Osteocyte (in vitro differentiated cells): ENCODE data around the gene TPK1. TPM values are rescaled to one million over a fixed set of nuclear protein-coding genes. Genes with fewer than 3 reads are reported as not detected.
"Not testable (repeated sequence)": the region's sequence is repeated elsewhere in the genome, so short reads cannot be mapped to it uniquely, and the experiment has no call there.

Source experiments
- DNase-seq: peaks from one replicate; pipeline ENCODE4 v3.0.0; 2021; ENCODE audit warnings: mixed read lengths; ENCODE audit not compliant: unreplicated experiment; ENCODE audit errors: extremely low spot score
- H3K27ac Mint-ChIP-seq: one replicate; pipeline ENCODE4 v1.8.0; 2021; ENCODE audit warnings: mild to moderate bottlenecking, mixed read lengths; ENCODE audit not compliant: unreplicated experiment
- H3K27me3 Mint-ChIP-seq: one replicate; pipeline ENCODE4 v1.8.0; 2021; ENCODE audit warnings: mixed read lengths; ENCODE audit not compliant: unreplicated experiment
- H3K36me3 Mint-ChIP-seq: one replicate; pipeline ENCODE4 v1.8.0; 2021; ENCODE audit warnings: mixed read lengths; ENCODE audit not compliant: unreplicated experiment
- H3K4me1 Mint-ChIP-seq: one replicate; pipeline ENCODE4 v1.8.0; 2021; ENCODE audit warnings: mixed read lengths; ENCODE audit not compliant: unreplicated experiment
- H3K4me3 Mint-ChIP-seq: one replicate; pipeline ENCODE4 v1.8.0; 2021; ENCODE audit warnings: mild to moderate bottlenecking, moderate library complexity, mixed read lengths; ENCODE audit not compliant: unreplicated experiment
- H3K9me3 Mint-ChIP-seq: one replicate; pipeline ENCODE4 v1.8.0; 2021; ENCODE audit warnings: mixed read lengths; ENCODE audit not compliant: unreplicated experiment
- total RNA-seq: library from RNA; stranded (reverse); gene quantifications from 2 replicates; pipeline ENCODE4 v1.2.1, GENCODE V29; 2021
- TF ChIP-seq, protein P1 (sequence below): fragments of 200-600 bp; sonication (generic); IDR thresholded peaks from 2 replicates; pipeline ENCODE4 v1.5.0; 2021; ENCODE audit warnings: antibody characterized with exemption, mild to moderate bottlenecking, moderate library complexity

TPK1 gene
- total RNA-seq, 1 donor from 2014 or later, result 5.6 TPM

- no peak for DNase-seq
- H3K27me3 Mint-ChIP-seq, result peaks cover 3% of the 10 kb centered on the region
- H3K4me1 Mint-ChIP-seq, result no peaks in the 10 kb centered on the region
- H3K27ac Mint-ChIP-seq, result no peak overlapping the region
- TF ChIP-seq, protein P1, sequence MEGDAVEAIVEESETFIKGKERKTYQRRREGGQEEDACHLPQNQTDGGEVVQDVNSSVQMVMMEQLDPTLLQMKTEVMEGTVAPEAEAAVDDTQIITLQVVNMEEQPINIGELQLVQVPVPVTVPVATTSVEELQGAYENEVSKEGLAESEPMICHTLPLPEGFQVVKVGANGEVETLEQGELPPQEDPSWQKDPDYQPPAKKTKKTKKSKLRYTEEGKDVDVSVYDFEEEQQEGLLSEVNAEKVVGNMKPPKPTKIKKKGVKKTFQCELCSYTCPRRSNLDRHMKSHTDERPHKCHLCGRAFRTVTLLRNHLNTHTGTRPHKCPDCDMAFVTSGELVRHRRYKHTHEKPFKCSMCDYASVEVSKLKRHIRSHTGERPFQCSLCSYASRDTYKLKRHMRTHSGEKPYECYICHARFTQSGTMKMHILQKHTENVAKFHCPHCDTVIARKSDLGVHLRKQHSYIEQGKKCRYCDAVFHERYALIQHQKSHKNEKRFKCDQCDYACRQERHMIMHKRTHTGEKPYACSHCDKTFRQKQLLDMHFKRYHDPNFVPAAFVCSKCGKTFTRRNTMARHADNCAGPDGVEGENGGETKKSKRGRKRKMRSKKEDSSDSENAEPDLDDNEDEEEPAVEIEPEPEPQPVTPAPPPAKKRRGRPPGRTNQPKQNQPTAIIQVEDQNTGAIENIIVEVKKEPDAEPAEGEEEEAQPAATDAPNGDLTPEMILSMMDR, result no peak
- no peak overlapping the region for H3K4me3 Mint-ChIP-seq
- H3K9me3 Mint-ChIP-seq, result no peaks in the 10 kb centered on the region
- H3K36me3 Mint-ChIP-seq, result no peaks in the 10 kb centered on the region
These were observed 51.4 kb downstream of the TPK1 start for GRCh38 chr7:144784441-144784840.

DNA sequence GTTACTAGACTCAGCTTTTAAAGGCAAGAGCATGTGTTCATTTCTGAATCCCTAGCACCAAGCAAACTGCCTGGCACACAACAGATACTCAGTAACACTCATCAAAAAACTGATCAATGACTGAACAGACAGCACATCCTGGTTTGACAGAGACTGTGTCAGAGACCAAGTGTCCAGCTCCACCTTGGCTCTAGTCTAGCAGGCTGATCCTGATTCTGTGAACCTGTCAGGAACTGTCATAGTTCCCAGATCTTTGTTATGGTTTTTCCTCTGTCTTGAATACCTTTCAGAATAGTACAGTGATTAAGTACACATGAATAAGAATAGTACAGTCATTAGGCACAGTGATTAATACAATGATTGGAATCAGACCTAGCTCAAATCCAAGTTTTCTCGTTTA is 53.0 kb downstream of the TPK1 start:
- H3K36me3 Mint-ChIP-seq, result no peaks in the 10 kb centered on the region
- H3K4me1 Mint-ChIP-seq, result no peaks in the 10 kb centered on the region
- H3K4me3 Mint-ChIP-seq, result no peak overlapping the region
- no peaks in the 10 kb centered on the region for H3K9me3 Mint-ChIP-seq
- peaks cover 3% of the 10 kb centered on the region for H3K27me3 Mint-ChIP-seq
- no peak for DNase-seq
- no peak overlapping the region for H3K27ac Mint-ChIP-seq
- TF ChIP-seq, protein P1, result no peak

DNA sequence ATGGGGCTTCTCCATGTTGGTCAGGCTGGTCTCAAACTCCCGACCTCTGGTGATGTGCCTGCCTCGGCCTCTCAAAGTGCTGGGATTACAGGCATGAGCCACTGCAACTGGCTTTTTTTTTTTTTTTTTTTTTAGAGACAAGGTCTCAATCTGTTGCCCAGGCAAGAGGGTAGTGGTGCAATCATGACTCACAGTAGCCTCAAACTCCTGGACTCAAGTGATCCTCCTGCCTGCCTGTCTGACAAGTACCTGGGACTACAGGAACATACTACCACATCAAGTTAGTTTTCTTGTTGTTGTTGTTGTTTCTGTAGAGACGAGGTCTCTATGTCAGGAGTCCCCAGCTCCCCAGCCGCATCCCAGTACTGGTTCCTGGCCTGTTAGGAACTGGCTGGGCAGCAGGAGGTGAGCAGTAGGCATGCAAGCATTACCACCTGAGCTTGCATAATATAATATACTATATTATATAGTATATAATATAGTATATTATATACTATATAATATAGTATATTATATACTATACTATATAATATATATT is 55.7 kb downstream of the TPK1 start:
- no peaks in the 10 kb centered on the region for H3K36me3 Mint-ChIP-seq
- DNase-seq, result no peak
- H3K27me3 Mint-ChIP-seq, result peaks cover 6% of the 10 kb centered on the region
- TF ChIP-seq, protein P1, result no peak
- H3K27ac Mint-ChIP-seq, result no peak overlapping the region
- H3K9me3 Mint-ChIP-seq, result no peaks in the 10 kb centered on the region
- no peaks in the 10 kb centered on the region for H3K4me1 Mint-ChIP-seq
- no peak overlapping the region for H3K4me3 Mint-ChIP-seq

- H3K36me3 Mint-ChIP-seq, H3K4me1 Mint-ChIP-seq, H3K27me3 Mint-ChIP-seq, H3K4me3 Mint-ChIP-seq, H3K27ac Mint-ChIP-seq, H3K9me3 Mint-ChIP-seq, DNase-seq: not testable (repeated sequence)
These were observed 58.0 kb downstream of the TPK1 start for GRCh38 chr7:144777889-144778288.

DNA sequence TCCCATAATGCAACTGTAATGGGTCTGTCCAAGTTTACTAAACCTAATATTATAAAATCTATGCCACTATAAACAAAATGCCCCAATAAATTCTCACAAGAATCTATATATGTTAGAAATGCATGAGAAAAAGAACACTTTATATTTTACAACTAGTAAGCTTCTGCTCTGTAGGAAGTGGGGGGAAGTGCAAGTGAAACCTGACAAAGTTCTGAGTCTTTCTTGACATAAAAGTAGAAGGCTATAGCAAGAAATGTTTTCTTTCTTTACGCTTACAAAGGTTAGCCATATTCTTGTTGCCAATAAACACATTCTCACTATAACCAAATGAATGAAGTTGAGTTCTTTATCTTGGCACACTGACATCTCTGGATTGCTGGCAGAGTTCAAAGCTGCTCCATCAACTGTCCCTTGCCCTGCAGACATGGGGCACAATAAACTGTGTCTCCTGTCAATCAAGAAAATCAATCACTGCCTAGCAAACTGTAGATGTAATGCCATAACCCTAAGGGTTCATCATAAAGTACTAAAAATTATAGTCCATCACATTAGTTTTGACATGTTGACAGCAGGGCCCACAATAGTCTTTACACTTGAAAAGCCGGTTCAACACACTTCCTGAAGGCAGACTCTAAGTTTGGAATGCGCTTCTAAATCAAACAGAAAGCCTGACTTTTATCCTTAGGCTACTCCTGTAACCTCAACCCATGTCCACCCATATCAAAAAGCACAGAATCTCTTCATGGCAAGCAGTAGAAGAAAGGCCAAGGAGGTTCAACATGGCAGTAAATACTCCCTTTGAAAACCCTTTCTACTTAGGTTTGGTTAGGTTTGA is 58.6 kb downstream of the TPK1 start:
- Mint-ChIP-seq H3K4me3 (no peak overlapping the region), H3K36me3 (no peaks in the 10 kb centered on the region), H3K27ac (no peak overlapping the region), H3K27me3 (peaks cover 3% of the 10 kb centered on the region), H3K4me1 (no peaks in the 10 kb centered on the region), H3K9me3 (no peaks in the 10 kb centered on the region)
- TF ChIP-seq, protein P1, result no peak
- DNase-seq, result no peak
